HG03139 (cell line): ENCODE data around the gene NFATC2.

Source experiments
- ATAC-seq: cut with Tn5 transposase; IDR thresholded peaks from one replicate; pipeline ENCODE4 v1.9.1; 2021; ENCODE audit not compliant: unreplicated experiment

The NFATC2 gene

GRCh38 chr20:51382111-51382985 is 160.2 kb downstream of the NFATC2 start:
- no peak for ATAC-seq

GRCh38 chr20:51381557-51381956 is 161.0 kb downstream of the NFATC2 start:
- no peak for ATAC-seq

DNA sequence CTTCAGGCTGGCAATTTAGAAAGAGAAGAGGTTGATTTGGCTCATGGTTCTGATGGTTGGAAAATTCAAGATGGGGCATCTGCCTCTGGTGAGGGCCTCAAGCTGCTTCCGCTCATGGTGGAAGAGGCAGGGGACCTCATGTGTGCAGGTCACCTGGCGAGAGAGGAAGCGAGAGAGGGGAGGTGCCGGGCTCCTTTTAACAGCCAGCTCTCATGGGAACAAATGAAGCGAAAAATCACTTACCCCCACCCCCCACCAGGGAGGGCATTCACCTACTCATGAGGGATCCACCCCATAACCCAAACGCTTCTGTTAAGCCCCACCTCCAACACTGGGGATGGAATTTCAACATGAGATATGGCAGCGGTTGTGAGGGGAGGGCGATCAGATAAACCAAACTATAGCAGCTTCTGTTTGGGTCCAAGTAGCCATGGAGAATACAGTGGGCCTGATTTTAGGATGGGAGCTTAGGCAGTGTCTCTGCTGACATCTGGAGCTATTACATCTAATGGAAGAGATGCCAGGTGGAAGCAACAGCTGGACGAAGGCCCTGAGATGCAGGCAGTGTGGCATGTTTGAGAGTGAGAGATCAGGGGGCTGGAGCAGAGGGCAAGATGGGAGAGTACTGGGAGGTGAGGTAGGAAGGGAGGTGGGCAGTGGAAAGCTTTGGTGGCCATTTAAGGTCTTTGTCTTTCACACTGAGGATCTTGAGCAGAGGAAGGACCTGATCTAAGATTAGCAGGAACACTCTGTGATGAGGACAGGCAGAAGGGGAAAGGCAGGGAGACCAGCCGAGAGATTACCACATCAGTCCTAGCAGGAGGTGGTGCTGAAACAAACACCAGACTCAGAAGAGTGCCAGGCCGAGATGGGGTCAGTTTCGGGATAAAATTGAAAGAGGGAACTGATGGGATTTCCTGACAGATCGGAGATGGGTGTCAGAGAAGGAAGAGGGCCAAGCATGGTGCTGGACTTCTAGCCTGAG is 161.8 kb downstream of the NFATC2 start:
- ATAC-seq, result no peak

GRCh38 chr20:51379601-51380341 is 162.7 kb downstream of the NFATC2 start:
- no peak for ATAC-seq

- no peak for ATAC-seq
Measured at GRCh38 chr20:51378171-51378928, 164.2 kb downstream of the NFATC2 start.

DNA sequence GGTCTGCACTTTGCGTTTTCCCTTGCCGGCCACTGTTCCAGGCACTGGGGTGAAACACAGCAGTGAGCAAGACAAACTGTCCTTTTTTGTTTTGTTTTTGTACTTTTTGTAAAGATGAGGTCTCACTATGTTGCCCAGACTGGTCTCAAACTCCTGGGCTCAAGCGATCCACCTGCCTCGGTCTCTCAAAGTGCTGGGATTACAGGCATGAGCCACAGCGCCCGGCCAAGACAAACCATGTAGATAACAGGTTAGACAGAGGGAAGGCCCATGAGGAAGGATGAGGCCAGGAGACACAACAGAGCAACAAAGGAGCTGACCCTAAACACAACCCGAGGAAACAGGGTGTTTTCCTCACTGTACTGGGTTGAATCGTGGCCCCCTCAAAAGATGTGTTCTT is 165.4 kb downstream of the NFATC2 start:
- no peak for ATAC-seq

GRCh38 chr20:51376111-51376510 is 166.4 kb downstream of the NFATC2 start:
- no peak for ATAC-seq

- ATAC-seq, result no peak
Measured at GRCh38 chr20:51375561-51375960, 167.0 kb downstream of the NFATC2 start.

DNA sequence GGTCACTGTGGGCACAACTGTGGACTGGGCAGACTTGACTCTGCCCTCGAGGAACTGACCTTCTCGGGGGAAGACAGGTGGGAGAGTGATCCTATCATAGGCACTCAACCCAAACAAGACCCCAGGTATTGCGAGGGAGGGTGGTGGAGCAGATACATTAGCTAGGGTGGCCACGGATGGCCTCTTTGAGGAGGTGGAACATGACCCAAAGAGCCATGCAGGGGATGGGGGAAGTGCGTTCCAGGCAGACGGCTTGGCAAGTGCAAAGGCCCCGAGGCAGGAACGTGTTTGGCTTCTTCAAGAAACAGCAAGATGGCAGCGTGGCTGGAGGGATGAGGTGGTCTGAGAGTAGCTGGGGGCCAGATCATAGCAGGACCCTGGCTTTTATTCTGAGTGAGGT is 167.6 kb downstream of the NFATC2 start:
- ATAC-seq, result no peak

GRCh38 chr20:51374456-51374830 is 168.1 kb downstream of the NFATC2 start:
- no peak for ATAC-seq

- no peak for ATAC-seq
Measured at GRCh38 chr20:51373713-51374455, 168.6 kb downstream of the NFATC2 start.

DNA sequence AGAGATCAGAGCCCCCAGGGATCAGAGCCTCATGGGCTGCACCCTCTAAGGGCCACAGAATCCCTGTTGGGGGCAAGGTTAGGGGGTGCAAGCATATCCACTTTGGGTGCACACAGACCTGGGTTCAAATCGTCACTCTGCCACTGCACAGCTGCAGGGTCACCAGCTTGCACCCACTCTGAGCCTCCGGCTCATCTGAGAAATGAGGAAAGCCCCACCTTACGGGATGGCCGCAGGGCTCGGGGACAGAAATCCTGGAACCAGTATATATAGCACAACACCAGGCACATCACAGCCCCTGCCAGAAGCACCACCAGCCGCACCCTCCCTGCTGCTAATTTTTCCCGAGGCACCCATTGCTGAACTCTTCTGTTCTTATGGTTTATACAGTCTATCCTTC is 169.6 kb downstream of the NFATC2 start:
- no peak for ATAC-seq

- no peak for ATAC-seq
Measured at GRCh38 chr20:51372176-51372803, 170.2 kb downstream of the NFATC2 start.

DNA sequence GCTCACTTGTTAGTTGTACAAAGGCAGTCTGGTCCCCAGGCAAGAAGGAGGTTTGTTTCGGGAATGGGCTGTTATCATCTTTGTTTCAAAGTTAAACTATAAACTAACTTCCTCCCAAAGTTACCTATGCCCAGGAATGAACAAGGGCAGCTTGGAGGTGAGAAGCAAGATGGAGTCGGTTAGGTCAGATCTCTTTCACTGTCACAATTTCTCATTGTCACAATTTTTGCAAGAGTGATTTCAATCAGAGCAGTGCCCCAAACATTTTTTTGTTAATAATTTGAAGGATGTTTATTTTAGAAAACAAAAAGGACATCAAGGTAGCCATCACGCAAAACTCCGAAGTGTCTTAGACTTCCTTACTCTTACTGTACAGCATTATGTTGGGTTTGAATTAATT is 170.8 kb downstream of the NFATC2 start:
- ATAC-seq, result no peak

DNA sequence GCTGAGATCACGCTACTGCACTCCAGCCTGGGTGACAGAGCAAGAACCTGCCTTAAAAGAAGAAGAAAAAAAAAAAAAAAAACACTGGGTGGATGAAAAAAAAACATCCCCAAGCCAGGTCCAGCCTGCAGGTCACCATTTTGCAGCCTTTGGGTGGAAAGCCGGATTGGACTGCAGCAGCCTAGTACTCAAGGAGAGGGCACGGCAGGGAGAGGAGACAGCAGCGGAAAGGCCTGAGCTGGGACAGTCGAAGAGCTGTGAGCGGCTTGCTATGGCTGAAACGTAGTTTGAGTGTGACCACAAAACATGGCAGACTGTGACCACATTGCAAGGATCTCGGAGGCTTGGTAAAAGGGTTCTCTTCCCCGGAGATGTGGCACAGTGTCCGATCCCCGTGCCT is 173.0 kb downstream of the NFATC2 start:
- ATAC-seq, result no peak

- no peak for ATAC-seq
Measured at GRCh38 chr20:51368461-51369211, 173.9 kb downstream of the NFATC2 start.

GRCh38 chr20:51366155-51366886 is 176.2 kb downstream of the NFATC2 start:
- no peak for ATAC-seq

GRCh38 chr20:51365670-51366069 is 176.8 kb downstream of the NFATC2 start:
- ATAC-seq, result no peak
